Measurements from ENCODE around the gene LRRC71. TPM values are rescaled to one million over a fixed set of nuclear protein-coding genes. Genes with fewer than 3 reads are reported as not detected.

Gene LRRC71
- total and polyA plus RNA-seq, 2 of the 8 experiments (the other 6 are each of a cell fraction or from before 2014, with no cell fraction given) = 0.05 TPM; not detected in 1

DNA sequence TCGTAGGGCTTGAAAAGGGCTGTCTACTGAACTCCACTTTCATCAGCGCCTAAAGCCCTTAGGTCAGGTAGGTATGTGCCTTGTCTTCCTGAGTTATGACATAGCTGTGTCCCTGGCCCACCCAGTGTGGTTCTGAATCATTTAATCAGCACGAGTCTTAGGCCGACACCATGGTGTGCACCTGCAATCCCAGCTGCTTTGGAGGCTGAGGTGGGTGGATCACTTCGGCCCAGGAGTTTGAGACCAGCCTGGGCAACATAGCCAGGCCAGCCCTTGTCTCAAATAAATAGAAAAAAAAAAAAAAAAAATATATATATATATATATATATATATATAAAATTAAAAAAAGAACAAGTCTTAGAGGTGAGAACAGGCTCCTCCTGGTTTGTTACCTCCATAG is 15.8 kb downstream of the LRRC71 start (continued):
- TF ChIP-seq RNF2 (IDR thresholded peaks at IDR 0.05; ENCODE audit: borderline replicate concordance, low read depth, low read length, missing control alignments, poor library complexity, severe bottlenecking) = no peak
- TF ChIP-seq POLR2AphosphoS5 (IDR thresholded peaks at IDR 0.05; ENCODE audit: low read depth, low read length) = no peak
